Measurements from ENCODE around the gene WNT6.

The WNT6 gene

GRCh38 chr2:218850796-218851195, 8.8 kb upstream of the WNT6 start:
- peaks cover 32% of the 10 kb centered on the region for H3K27me3 ChIP-seq (ENCODE audit: control insufficient read depth, insufficient read depth, low read length)
- H3K9me3 ChIP-seq (ENCODE audit: control insufficient read depth, insufficient read depth, low read length): no peaks in the 10 kb centered on the region
- no peaks in the 10 kb centered on the region for H3K36me3 ChIP-seq (ENCODE audit: control insufficient read depth, insufficient read depth, low read length)
- no peak overlapping the region for H3K9ac ChIP-seq (ENCODE audit: low read depth, low read length)
- peaks cover 13% of the 10 kb centered on the region for H3K4me1 ChIP-seq (ENCODE audit: control insufficient read depth, insufficient read depth, low read length)
- no peak overlapping the region for H3K4me3 ChIP-seq (ENCODE audit: low read depth, low read length)
- H3K27ac ChIP-seq (ENCODE audit: low read depth, low read length): no peak overlapping the region

GRCh38 chr2:218851286-218851685, 8.3 kb upstream of the WNT6 start:
- Histone ChIP-seq H3K36me3 (ENCODE audit: control insufficient read depth, insufficient read depth, low read length) (no peaks in the 10 kb centered on the region), H3K4me3 (ENCODE audit: low read depth, low read length) (no peak overlapping the region), H3K9me3 (ENCODE audit: control insufficient read depth, insufficient read depth, low read length) (no peaks in the 10 kb centered on the region), H3K27me3 (ENCODE audit: control insufficient read depth, insufficient read depth, low read length) (peaks cover 37% of the 10 kb centered on the region), H3K9ac (ENCODE audit: low read depth, low read length) (no peak overlapping the region), H3K4me1 (ENCODE audit: control insufficient read depth, insufficient read depth, low read length) (peaks cover 18% of the 10 kb centered on the region), H3K27ac (ENCODE audit: low read depth, low read length) (no peak overlapping the region)

- Histone ChIP-seq H3K9ac (ENCODE audit: low read depth, low read length) (no peak overlapping the region), H3K27me3 (ENCODE audit: control insufficient read depth, insufficient read depth, low read length) (peaks cover 55% of the 10 kb centered on the region), H3K27ac (ENCODE audit: low read depth, low read length) (no peak overlapping the region), H3K4me3 (ENCODE audit: low read depth, low read length) (no peak overlapping the region), H3K9me3 (ENCODE audit: control insufficient read depth, insufficient read depth, low read length) (no peaks in the 10 kb centered on the region), H3K4me1 (ENCODE audit: control insufficient read depth, insufficient read depth, low read length) (peaks cover 23% of the 10 kb centered on the region), H3K36me3 (ENCODE audit: control insufficient read depth, insufficient read depth, low read length) (no peaks in the 10 kb centered on the region)
These were observed 6.5 kb upstream of the WNT6 start for GRCh38 chr2:218852911-218853667.

GRCh38 chr2:218853766-218854165, 5.8 kb upstream of the WNT6 start:
- no peak overlapping the region for H3K27ac ChIP-seq (ENCODE audit: low read depth, low read length)
- H3K36me3 ChIP-seq (ENCODE audit: control insufficient read depth, insufficient read depth, low read length): no peaks in the 10 kb centered on the region
- H3K4me3 ChIP-seq (ENCODE audit: low read depth, low read length): no peak overlapping the region
- H3K27me3 ChIP-seq (ENCODE audit: control insufficient read depth, insufficient read depth, low read length): peaks cover 62% of the 10 kb centered on the region
- H3K9me3 ChIP-seq (ENCODE audit: control insufficient read depth, insufficient read depth, low read length): no peaks in the 10 kb centered on the region
- H3K4me1 ChIP-seq (ENCODE audit: control insufficient read depth, insufficient read depth, low read length): peaks cover 23% of the 10 kb centered on the region
- H3K9ac ChIP-seq (ENCODE audit: low read depth, low read length): no peak overlapping the region

- no peaks in the 10 kb centered on the region for H3K36me3 ChIP-seq (ENCODE audit: control insufficient read depth, insufficient read depth, low read length)
- no peak overlapping the region for H3K9ac ChIP-seq (ENCODE audit: low read depth, low read length)
- H3K4me3 ChIP-seq (ENCODE audit: low read depth, low read length): no peak overlapping the region
- peaks cover 72% of the 10 kb centered on the region for H3K27me3 ChIP-seq (ENCODE audit: control insufficient read depth, insufficient read depth, low read length)
- H3K27ac ChIP-seq (ENCODE audit: low read depth, low read length): no peak overlapping the region
- H3K4me1 ChIP-seq (ENCODE audit: control insufficient read depth, insufficient read depth, low read length): peaks cover 23% of the 10 kb centered on the region
- H3K9me3 ChIP-seq (ENCODE audit: control insufficient read depth, insufficient read depth, low read length): no peaks in the 10 kb centered on the region
These were observed 4.7 kb upstream of the WNT6 start for GRCh38 chr2:218854860-218855259.

- H3K4me3 ChIP-seq (ENCODE audit: low read depth, low read length): no peak overlapping the region
- H3K4me1 ChIP-seq (ENCODE audit: control insufficient read depth, insufficient read depth, low read length): peaks cover 29% of the 10 kb centered on the region
- no peak overlapping the region for H3K27ac ChIP-seq (ENCODE audit: low read depth, low read length)
- no peaks in the 10 kb centered on the region for H3K36me3 ChIP-seq (ENCODE audit: control insufficient read depth, insufficient read depth, low read length)
- H3K9me3 ChIP-seq (ENCODE audit: control insufficient read depth, insufficient read depth, low read length): no peaks in the 10 kb centered on the region
- H3K27me3 ChIP-seq (ENCODE audit: control insufficient read depth, insufficient read depth, low read length): peaks cover 79% of the 10 kb centered on the region
- no peak overlapping the region for H3K9ac ChIP-seq (ENCODE audit: low read depth, low read length)
These were observed 4.1 kb upstream of the WNT6 start for GRCh38 chr2:218855305-218856166.

- H3K9me3 ChIP-seq (ENCODE audit: control insufficient read depth, insufficient read depth, low read length): no peaks in the 10 kb centered on the region
- no peaks in the 10 kb centered on the region for H3K36me3 ChIP-seq (ENCODE audit: control insufficient read depth, insufficient read depth, low read length)
- H3K27ac ChIP-seq (ENCODE audit: low read depth, low read length): no peak overlapping the region
- no peak overlapping the region for H3K4me3 ChIP-seq (ENCODE audit: low read depth, low read length)
- H3K27me3 ChIP-seq (ENCODE audit: control insufficient read depth, insufficient read depth, low read length): peaks cover 86% of the 10 kb centered on the region
- no peak overlapping the region for H3K9ac ChIP-seq (ENCODE audit: low read depth, low read length)
- H3K4me1 ChIP-seq (ENCODE audit: control insufficient read depth, insufficient read depth, low read length): peaks cover 33% of the 10 kb centered on the region
These were observed 3.3 kb upstream of the WNT6 start for GRCh38 chr2:218856167-218856895.

- H3K4me3 ChIP-seq (ENCODE audit: low read depth, low read length): no peak overlapping the region
- no peak overlapping the region for H3K27ac ChIP-seq (ENCODE audit: low read depth, low read length)
- no peak overlapping the region for H3K9ac ChIP-seq (ENCODE audit: low read depth, low read length)
- peaks cover 33% of the 10 kb centered on the region for H3K4me1 ChIP-seq (ENCODE audit: control insufficient read depth, insufficient read depth, low read length)
- H3K36me3 ChIP-seq (ENCODE audit: control insufficient read depth, insufficient read depth, low read length): no peaks in the 10 kb centered on the region
- H3K9me3 ChIP-seq (ENCODE audit: control insufficient read depth, insufficient read depth, low read length): no peaks in the 10 kb centered on the region
- peaks cover 91% of the 10 kb centered on the region for H3K27me3 ChIP-seq (ENCODE audit: control insufficient read depth, insufficient read depth, low read length)
These were observed 2.7 kb upstream of the WNT6 start for GRCh38 chr2:218856896-218857243.

- Histone ChIP-seq H3K4me1 (ENCODE audit: control insufficient read depth, insufficient read depth, low read length) (peaks cover 33% of the 10 kb centered on the region), H3K27me3 (ENCODE audit: control insufficient read depth, insufficient read depth, low read length) (peaks cover 96% of the 10 kb centered on the region), H3K4me3 (ENCODE audit: low read depth, low read length) (no peak overlapping the region)
These were observed 2.1 kb upstream of the WNT6 start for GRCh38 chr2:218857371-218858137.

GRCh38 chr2:218858138-218858445, 1.5 kb upstream of the WNT6 start:
- Histone ChIP-seq H3K9me3 (ENCODE audit: control insufficient read depth, insufficient read depth, low read length) (no peaks in the 10 kb centered on the region), H3K4me3 (ENCODE audit: low read depth, low read length) (no peak overlapping the region), H3K4me1 (ENCODE audit: control insufficient read depth, insufficient read depth, low read length) (peaks cover 33% of the 10 kb centered on the region), H3K9ac (ENCODE audit: low read depth, low read length) (no peak overlapping the region), H3K27me3 (ENCODE audit: control insufficient read depth, insufficient read depth, low read length) (peaks cover 99% of the 10 kb centered on the region), H3K36me3 (ENCODE audit: control insufficient read depth, insufficient read depth, low read length) (no peaks in the 10 kb centered on the region), H3K27ac (ENCODE audit: low read depth, low read length) (no peak overlapping the region)

More at GRCh38 chr2:218857371-218858137, 2.1 kb upstream of the WNT6 start:
- Histone ChIP-seq H3K9me3 (ENCODE audit: control insufficient read depth, insufficient read depth, low read length) (no peaks in the 10 kb centered on the region), H3K36me3 (ENCODE audit: control insufficient read depth, insufficient read depth, low read length) (no peaks in the 10 kb centered on the region), H3K27ac (ENCODE audit: low read depth, low read length) (no peak overlapping the region), H3K9ac (ENCODE audit: low read depth, low read length) (no peak overlapping the region)

Measured in HUES48 (cell line).